ENCODE measurements around the gene THSD4.

THSD4 gene

DNA sequence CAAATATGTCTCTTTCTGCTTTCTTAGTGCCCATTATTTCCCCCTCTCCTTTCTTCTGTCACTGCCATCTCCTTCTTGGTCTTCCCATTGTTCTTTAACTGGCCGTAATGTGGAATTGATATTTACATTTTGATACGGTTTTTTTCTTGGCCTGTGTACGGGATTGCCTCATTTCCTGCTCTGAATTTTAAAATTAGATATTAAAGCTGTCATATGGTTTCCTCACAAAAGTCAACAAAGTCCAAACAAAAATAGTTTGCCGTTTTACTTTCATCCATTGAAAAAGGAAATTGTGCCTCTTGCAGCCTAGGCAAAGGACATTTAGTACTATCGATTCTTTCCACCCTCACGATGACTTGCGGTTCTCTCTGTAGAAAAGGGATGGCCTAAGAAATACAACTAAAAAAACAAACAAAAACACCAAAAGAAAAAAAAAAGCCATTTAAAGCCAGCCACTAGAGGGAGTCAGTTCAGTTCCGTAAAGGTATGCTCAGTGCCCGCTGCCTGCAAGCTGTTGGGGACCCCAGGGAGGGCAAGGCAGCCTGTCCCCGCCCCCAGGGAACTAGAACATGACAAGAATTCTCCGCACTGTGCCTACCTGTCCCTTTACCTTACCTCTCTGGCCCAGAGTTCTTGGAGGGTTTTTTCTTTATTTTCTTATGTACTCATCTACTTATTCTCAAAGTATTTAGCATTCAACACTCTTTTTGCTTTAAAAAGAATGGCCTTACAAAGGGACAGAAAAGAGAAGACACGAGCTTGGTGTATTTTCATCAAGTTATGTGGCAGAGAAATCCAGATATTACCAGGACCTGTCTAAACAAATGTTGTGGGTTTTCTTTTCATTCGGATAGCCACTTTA is 665.1 kb downstream of the THSD4 start:
- DNase-seq (ENCODE audit: low read depth in 3 of 3), result peak in 1 of 3 experiments; percentile 5

DNA sequence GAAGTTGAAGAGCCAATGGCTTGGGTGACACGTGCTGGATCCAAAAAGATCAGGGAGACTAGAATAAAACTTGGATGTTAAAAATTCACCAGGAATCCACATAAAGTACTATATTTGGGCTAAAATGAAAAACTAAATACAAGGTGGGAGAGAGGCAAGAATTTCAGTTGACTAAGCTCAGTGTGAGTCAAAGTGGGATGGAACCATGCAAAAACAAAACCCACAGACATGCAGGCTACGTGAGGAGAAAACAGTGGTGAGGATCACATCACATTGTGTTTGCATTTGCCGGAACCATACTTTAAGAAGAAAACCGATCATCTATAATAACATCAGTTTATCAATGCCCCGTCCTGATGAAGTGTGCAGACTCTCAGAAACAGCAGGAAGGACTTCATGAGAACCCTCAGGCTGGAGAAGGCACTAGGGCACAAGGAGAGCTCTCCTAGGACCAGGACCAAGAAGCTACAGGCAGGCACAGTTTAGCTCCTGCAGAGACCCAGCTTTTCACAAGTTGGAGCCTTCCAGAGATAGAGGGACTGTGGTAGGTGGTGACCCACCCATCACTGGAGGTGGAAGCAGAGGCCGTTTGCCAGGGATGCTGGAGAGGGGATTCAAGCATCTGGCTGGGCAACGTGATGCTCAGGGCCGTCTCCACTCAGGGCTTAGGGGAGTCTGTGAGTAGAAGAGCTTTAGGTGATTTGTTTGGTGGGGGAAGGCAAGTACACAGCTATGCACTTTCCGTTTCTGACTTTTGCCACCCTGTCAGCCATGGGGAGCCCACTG is 666.1 kb downstream of the THSD4 start:
- DNase-seq (ENCODE audit: low read depth in 3 of 3), result no peak

DNA sequence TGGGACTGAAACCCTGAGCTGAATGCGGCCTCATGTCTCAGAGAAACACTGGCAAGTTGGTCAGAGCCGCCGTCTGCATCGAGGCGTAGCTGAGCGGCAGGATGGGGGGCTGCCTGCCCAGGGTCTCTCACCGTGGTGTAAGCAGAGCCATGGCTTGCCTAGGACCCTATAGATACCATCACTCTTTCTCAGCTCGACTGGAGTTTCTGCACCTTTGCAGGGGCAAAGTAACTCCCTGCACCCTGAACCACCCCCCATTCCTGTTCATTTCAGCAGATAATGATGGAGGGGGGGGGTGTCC is 666.6 kb downstream of the THSD4 start:
- no peak for DNase-seq (ENCODE audit: low read depth in 3 of 3)

DNA sequence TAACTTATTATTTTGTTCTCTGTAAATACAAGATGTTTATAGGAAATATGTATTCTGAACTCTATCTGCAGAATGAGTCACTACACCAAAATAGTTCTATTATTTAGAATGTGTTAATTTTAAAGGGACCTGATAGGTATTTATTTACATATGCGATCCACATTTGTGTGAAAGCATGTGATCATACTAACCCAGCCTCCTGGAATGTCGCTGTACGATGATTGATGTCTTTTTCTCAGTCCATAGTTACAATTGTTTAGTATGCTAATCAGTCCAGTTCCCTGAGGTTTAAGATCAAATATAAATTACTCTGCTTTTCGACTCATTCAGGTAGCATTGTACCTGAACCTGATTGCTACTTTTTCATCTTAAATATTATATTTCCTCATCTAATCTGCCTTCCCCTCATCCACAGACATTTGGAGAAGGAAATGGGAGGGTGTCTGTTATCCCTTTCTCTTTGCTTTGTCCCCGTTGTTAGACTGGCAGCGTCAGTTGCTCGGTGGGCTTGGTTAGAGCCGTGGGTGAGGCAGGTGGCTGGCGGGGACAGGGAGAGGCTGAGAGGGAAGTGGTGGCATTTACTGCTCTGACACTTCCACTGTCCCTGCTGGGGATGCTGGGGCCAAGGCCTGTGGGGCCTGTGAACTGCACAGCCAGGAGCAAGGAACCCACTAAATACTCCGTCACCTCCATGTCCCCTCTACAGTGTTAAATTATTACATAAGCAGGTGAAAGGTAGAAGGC is 667.3 kb downstream of the THSD4 start:
- DNase-seq (ENCODE audit: low read depth in 3 of 3), result no peak

DNA sequence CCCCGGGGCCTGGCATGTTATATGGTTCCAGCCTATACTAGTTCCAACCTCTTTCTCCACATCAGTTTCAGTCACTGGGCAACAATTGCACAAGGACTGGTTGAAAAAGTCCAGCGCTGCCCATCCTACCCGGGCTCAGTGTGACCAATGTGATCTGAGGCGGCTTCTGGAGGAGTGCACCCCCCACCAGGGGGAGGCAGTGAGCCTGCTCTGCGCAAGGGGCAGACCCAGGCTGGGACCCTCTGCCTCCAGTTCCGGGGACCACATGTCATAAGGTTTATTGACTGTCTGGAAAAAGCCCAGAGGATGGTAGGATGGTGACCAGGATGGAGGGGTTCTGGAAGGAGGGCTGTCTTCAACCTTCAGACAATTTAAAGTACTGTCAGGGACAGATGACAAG is 669.4 kb downstream of the THSD4 start:
- DNase-seq (ENCODE audit: low read depth in 3 of 3), result no peak

DNA sequence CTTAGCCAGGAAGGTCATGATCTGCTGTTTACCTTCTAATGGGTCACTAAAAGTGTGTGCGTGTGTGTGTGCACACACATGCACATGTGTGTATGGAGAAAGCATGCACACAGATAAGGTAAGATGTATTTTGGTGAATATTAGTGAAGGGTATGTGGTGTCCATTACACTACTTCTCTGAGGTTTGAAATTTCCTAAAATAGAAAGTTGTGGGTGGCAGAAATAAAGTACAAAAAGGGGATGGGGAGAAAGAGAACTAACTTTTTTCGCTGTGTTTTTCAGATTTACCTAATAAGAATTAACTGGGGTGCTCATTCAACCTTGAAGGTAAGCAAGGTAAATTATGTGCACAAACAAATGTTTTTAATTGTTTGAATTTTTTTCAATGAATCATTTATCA is 670.7 kb downstream of the THSD4 start:
- DNase-seq (ENCODE audit: low read depth in 3 of 3), result no peak

DNA sequence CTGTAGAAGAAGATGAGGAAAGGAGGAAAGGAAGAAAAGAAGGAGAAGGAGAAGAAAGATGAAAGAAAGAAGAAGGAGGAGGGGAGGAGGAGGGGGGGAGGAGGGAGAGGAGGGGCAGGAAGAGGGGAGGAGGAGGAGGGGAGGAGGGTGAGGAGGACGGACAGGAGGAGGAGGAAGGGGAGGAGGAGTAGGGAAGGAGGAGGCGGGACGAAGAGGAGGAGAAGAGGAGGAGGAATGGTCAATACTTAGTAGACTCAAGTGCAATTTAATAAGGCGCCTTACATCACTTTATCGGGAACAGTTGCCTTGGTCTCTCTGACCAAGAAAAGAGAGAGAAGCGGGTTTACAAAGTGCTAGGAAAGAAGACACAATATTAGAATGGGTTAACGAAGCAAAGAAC is 671.4 kb downstream of the THSD4 start:
- no peak for DNase-seq (ENCODE audit: low read depth in 3 of 3)

DNA sequence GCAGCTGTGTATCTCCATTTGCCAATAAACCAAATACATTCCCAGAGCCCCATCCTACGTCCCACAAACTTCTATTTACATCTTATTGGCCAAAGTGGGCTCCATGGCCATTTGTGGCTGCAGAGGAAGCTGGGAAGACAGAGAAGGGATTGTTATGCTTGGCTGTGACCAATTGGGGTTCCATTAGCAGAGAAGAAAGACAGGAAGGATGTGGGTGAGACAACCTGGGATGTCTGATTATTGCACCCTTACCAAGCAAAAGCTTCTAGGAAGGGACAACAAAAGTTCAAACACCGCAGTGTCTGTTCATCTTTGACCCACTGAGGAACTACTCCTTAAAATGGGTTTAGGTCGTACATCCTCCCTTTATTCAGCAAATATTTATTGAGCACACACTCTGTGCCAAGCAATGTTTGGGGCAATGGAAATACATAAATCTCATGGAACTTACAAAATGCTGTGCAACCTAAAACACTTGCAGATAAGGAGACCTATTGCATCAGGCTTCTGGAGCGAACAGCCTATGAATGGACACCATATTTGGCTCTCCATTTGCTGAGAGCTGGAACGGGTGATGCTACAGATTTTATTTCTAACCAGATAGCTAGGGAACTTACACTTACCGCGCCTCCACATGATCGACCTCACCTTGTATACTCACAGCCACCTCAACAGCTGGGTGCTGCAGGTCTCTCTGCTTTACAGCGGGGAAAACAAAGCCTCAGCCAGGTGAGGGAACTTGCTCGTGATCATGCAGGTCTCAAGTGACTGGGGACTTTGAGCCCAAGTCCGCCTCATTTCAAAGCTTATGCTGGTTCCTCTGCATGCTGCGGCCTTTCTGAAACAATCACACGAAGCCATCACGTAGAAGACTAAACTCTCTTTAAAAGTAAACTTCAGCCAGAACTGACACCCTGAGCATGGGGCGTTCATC is 673.6 kb downstream of the THSD4 start:
- DNase-seq (ENCODE audit: low read depth in 3 of 3), result no peak

DNA sequence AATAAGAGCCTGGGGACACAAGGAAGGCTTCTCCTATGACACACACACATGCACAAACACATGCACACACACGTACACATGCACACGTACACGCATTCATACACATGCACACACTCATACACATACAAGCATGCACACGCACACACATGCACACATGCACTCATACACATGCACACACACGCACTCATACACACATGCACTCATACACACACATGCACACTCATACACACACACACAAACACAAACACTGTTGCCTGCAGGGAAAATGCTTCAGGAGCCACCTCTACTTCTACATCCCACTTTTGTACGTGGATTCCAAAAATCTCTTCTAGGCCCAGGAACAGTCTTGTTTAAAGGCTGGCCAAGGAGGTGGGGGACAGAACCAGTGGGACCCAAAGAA is 674.3 kb downstream of the THSD4 start:
- no peak for DNase-seq (ENCODE audit: low read depth in 3 of 3)

DNA sequence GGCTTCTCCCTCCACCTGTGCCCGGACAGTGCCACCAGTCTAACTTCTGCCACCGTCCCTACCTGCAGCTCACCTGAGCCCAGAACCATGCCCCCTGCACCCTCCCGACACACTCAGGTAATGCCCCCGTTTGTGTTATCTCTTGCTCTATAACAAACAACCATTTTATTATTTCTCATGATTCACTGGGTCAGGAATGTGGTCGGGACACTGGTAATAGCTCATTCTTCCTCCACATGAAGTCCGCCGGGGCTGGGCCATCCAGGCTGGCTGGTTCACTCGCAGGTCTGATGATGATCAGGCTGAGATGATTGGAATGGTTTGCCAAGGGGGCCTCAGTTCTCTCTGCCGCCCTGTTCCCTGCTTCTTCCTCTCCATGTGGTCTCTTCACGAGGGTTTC is 674.8 kb downstream of the THSD4 start:
- DNase-seq (ENCODE audit: low read depth in 3 of 3), result no peak

DNA sequence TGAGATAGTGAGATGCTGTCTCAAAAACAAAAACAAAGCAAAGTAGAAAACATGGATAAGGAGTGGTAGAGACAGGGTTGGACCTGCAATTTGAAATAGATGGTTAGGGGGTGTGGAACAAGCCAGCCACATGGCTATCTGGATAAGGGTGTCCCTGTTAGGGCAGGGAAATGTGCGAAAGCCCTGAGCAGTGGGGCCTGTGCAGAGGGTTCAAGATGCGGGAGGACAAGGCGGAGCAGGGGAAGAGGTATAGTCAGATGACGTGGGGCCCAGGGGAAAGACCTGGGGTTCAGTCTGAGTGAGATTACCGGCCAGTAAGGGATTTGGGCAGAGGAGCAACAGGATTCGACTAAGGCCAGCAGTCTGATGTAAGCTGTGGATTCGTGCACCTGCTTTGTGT is 676.7 kb downstream of the THSD4 start:
- no peak for DNase-seq (ENCODE audit: low read depth in 3 of 3)

DNA sequence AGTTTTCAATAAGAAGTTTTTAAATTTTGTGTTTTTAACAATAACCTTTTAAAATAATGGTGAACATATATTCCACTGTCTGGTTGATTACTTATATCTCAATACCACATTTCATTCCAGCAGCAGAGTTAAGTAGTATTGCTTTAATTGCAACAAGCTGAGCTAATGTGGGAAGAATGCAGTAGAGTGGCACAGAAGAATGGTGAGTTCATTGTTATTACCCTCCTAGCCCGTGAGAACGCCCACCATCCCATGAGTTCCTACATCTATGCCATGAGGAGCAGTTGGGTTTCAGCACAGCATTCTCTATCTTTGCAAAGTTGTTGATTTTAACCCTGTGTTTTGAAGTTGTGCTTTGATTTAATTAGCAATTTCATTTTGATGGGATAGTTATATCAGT is 677.2 kb downstream of the THSD4 start:
- no peak for DNase-seq (ENCODE audit: low read depth in 3 of 3)

DNA sequence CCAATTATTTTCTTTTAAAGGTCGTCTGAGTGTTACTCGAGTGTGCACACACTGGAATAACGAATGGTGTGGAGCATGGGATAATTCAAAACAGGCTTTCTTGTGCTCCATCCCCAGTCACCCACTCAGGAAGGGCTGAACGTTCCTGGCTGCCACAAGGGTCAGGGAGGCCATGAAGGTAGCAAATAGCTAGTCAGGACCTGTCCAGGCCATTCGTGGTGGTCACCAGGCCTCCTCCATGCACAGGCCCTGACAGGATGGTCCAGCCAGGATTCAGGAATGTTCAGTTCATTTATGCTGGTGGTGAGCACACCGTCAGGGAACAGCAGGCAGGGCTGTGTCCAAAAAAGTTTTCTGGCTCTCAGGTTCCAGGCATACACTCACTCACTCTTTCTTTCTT is 683.4 kb downstream of the THSD4 start:
- DNase-seq (ENCODE audit: low read depth in 3 of 3), result no peak

DNA sequence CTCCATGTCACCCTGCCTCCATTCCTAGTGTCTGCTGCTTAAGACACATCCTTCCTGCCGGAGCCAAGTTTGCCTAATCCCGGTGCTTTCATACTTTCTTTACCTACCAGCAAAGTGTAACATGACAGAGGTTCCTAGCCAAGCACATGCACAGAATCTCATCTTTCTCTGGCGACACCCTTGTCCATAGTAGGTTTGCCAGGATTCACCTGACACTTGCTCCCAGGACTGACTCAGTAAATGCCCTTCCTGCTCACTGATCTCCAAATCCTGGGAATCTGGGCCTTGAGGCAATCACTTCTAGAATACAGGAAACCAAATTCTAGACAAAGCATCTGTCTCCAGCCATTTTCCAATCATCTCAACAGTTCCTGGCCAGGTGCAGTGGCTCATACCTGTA is 684.9 kb downstream of the THSD4 start:
- DNase-seq (ENCODE audit: low read depth in 3 of 3), result no peak

DNA sequence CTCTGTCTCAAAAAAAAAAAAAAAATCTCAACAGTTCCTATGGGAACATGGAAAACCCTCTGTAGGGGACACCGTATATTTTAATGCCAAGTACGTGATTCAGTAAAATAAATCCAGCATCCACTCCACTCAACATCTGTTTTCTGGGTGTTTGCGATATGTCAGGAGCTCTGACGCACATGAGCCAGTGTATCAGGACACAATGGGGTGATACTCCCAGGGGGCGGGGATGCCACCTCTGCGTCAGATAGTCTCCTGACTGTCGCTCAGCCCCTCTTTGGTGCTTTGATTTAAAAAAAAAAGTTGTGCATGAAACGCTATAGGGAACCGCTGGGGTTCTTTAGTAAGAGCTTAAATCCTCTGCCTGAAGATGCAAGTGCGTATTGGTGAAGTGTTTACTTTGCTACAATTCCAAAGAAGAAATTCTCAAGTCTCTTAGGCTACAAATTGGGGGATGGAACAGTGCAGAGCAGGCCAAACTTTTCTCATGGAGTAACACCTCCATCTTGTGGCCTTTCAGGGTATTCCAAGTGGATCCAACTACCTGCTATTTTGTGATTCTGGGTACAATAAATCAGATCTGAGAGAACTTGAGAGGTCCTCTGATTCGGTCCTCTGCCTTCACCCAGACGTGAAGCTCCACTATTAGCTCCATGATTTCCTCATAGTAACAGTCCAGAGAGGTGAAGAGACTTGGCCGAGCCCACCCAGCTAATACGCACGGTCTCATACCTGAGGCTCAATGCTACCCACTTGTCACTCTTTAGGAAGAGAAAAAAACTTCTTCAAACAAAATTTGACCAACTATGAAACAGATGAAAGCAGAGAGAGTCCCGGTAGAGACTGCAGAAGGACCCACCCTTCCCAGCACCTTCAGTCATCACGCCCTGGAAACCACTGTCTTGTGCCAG is 685.8 kb downstream of the THSD4 start:
- DNase-seq (ENCODE audit: low read depth in 3 of 3), result no peak

DNA sequence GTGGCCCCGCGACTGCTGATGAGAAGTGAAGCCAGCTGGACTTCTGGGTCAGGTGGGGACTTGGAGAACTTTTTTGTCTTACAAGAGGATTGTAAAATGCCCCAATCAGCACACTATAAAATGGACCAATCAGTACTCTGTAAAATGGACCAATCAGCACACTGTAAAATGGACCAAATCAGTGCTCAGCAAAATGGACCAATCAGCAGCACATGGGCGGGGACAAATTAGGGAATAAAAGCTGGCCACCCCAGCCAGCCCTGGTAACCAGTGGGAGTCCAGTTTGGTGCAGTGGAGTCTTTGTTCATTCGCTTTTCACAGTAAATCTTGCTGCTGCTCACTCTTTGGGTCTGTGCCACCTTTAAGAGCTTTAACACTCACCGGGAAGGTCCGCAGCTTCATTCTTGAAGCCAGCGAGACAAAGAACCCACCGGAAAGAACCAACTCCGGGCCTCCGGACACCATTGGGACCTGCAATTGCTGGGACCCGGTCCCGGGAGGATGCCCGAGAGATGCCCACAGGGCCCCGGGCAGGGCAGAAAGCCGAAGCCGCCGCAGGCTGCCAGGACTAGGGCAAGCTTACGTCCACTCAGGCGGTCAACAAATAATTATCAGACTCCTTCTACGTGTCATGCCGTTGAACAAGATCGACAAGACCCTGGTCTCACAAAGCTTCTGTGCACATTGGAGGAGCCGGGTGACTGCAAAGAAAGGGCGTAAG is 686.8 kb downstream of the THSD4 start:
- no peak for DNase-seq (ENCODE audit: low read depth in 3 of 3)

DNA sequence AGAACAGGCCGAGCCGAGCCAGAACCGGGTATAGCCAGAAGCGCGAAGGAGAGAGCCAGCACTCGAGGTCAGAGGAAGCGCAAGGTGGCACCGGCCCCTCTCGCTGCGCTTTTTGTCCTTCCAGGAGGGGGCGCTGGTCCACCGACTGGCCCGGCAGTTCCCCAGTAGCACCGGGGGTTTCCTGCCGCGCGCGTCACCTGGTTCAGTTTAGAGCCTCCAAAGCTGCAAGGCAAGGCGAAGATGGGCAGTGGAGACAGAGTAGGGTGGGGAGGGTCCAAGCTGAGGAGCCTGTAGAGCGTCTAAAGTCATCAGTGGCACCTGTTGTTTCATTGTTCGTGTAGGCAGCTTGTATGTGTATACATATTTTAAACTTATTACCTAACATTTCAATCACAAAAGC is 687.5 kb downstream of the THSD4 start:
- DNase-seq (ENCODE audit: low read depth in 3 of 3), result no peak

DNA sequence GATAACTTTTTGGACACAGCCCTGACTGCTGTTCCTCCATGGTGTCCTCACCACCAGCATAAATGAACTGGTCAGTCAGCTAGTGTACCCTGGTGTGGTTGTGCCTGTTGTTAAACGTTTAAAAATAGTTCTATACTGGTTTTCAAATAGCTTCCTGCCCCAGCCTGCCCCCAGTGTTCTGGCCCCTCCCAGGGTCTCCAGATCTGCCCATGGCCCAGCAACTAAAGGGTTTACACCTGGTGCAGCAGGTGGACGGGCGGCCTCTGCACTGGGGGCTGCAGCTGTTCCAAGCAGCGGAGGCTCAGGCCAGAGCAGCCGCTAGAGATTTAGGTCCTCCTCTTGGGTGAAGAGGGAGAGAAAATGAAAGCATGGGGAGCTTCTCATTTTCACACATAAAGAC is 689.0 kb downstream of the THSD4 start:
- DNase-seq (ENCODE audit: low read depth in 3 of 3), result no peak

DNA sequence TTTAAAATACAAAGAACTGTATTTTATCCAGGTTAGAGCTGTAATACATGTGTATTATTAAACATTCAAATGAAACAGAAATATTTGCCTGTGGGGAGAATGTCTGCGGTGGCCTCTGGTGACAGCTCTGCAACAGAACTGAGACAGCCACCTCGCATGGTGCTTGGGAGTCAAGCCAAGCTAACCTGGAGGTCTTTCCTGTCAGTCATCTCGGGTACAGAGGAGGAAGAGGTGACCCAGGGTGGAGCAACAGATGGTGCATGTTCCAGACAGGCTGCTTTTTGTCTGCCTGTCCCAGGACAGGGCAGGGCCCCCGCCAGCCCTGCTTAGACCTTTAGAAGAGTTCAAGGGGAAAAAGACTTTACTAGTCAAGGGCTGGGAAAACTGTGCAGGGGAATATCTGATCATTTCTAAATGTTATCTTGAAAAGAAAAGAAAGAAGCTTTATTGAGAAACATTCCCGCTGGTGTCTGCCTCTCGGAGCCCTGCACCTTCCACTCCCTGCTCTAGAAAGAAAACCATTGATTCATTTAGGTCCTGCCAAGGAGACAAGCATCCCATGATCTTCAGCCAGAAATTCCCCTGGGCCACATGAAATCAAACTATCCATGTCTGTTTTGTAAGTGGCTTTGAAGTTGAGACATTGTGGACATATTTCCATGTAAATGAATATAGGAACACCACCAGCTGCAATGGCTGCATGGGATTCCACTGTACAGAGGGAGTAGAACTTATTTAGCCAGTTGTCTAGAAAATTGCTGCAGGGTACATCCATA is 689.6 kb downstream of the THSD4 start:
- no peak for DNase-seq (ENCODE audit: low read depth in 3 of 3)
